Tibial nerve (tissue), 4 donors: ENCODE measurements around the gene ABR. TPM values are rescaled to one million over a fixed set of nuclear protein-coding genes. Genes with fewer than 3 reads are reported as not detected.

Experiments used
- DNase-seq, 2 donors: peaks; one replicate each; pipeline ENCODE4 v3.0.0-alpha.2; 2019; ENCODE audit warnings: low spot score in 2 of 2
- H3K27ac ChIP-seq, 4 donors: fragments of 200-600 bp; sonication (generic) in 3 of 4; one replicate each; pipeline ENCODE4 v1.5.1; 2017 to 2019; ENCODE audit warnings: mild to moderate bottlenecking in 1 of 4
- H3K27me3 ChIP-seq, 2 donors: fragments of 200-600 bp; sonication (generic) in 1 of 2; one replicate each; pipeline versions ENCODE4 v1.5.1 to v1.6.0; 2017 to 2019
- H3K36me3 ChIP-seq, 3 donors: fragments of 200-600 bp; sonication (generic); one replicate each; pipeline ENCODE4 v1.5.1; 2018 to 2019
- H3K4me1 ChIP-seq, 4 donors: fragments of 200-600 bp; sonication (generic) in 3 of 4; one replicate each; pipeline ENCODE4 v1.5.1; 2017 to 2019
- H3K4me3 ChIP-seq, 4 donors: fragments of 200-600 bp; sonication (generic) in 3 of 4; one replicate each; pipeline ENCODE4 v1.5.1; 2017 to 2019; ENCODE audit warnings: mild to moderate bottlenecking in 1 of 4, moderate library complexity in 1 of 4
- H3K9me3 ChIP-seq, 4 donors: fragments of 200-600 bp; sonication (generic) in 3 of 4; one replicate each; pipeline ENCODE4 v1.5.1; 2017 to 2019
- CTCF ChIP-seq, 5 experiments: fragments of 200-600 bp in 3 of 5; fragments of 450-650 bp in 2 of 5; sonication (generic) in 3 of 5; IDR thresholded peaks; one replicate each; pipeline ENCODE4 v1.5.1; 2016 to 2019; ENCODE audit warnings: antibody characterized with exemption in 5 of 5, mild to moderate bottlenecking in 3 of 5, moderate library complexity in 2 of 5
- EP300 ChIP-seq, 2 donors: sonication (generic); formaldehyde crosslinking; IDR thresholded peaks; one replicate each; pipeline ENCODE4 v1.6.1; 2017; ENCODE audit warnings: antibody characterized with exemption in 2 of 2, mild to moderate bottlenecking in 1 of 2
- POLR2A ChIP-seq, 2 donors: fragments of 450-650 bp; IDR thresholded peaks; one replicate each; pipeline ENCODE4 v1.6.1; 2017; ENCODE audit warnings: antibody characterized with exemption in 2 of 2, mild to moderate bottlenecking in 2 of 2, moderate library complexity in 2 of 2
- WGBS, 2 donors: methylation state at CpG; one replicate each; pipeline ENCODE4 v1.1.5; 2018; 5-methylcytosine and 5-hydroxymethylcytosine counted together
- total RNA-seq, 4 donors: library from RNA; depleted of rRNA; stranded (reverse); fragments of >200 nt; gene quantifications; one replicate each; pipeline ENCODE4 v1.1.0, GENCODE V29; 2016

ABR gene
- total RNA-seq, 4 donors from 2014 or later, result 88.8 to 193 (median 133) TPM

- Histone ChIP-seq H3K36me3 (peaks cover 0 to 5% (median 0%) of the 10 kb centered on the region in 3 donors), H3K9me3 (no peaks in the 10 kb centered on the region), H3K27me3 (no peaks in the 10 kb centered on the region), H3K4me3 (no peak overlapping the region), H3K27ac (peak overlapping the region in 3 of 4 donors; percentile 90 to 93 (median 92)), H3K4me1 (peaks cover 0 to 65% (median 50%) of the 10 kb centered on the region in 4 donors)
- no peak for TF ChIP-seq EP300 (IDR thresholded peaks at IDR 0.05)
- no peak for TF ChIP-seq CTCF (IDR thresholded peaks at IDR 0.05)
- TF ChIP-seq POLR2A (IDR thresholded peaks at IDR 0.05), result no peak
- WGBS, 2 donors, result 69 to 86% methylated on average over 21 to 22 of the region's 22 CpGs
- DNase-seq, result no peak
These were observed 68.0 kb downstream of the ABR start for GRCh38 chr17:1111599-1112443.

- H3K27ac ChIP-seq, result peak overlapping the region; percentile 5 to 93 (median 91)
- peaks cover 0 to 71% (median 50%) of the 10 kb centered on the region in 4 donors for H3K4me1 ChIP-seq
- WGBS, 2 donors, result 19 to 40% methylated on average over 15 to 19 of the region's 19 CpGs
- peak in 1 of 2 donors; percentile 28 for DNase-seq
- no peaks in the 10 kb centered on the region for H3K27me3 ChIP-seq
- no peaks in the 10 kb centered on the region for H3K9me3 ChIP-seq
- no peak overlapping the region for H3K4me3 ChIP-seq
- TF ChIP-seq CTCF (IDR thresholded peaks at IDR 0.05), result no peak
- TF ChIP-seq POLR2A (IDR thresholded peaks at IDR 0.05), result no peak
- TF ChIP-seq EP300 (IDR thresholded peaks at IDR 0.05), result peak in 1 of 2 donors; percentile 39
- H3K36me3 ChIP-seq, result peaks cover 0 to 6% (median 0%) of the 10 kb centered on the region in 3 donors
These were observed 68.8 kb downstream of the ABR start for GRCh38 chr17:1110862-1111598.

- Histone ChIP-seq H3K4me3 (no peak overlapping the region), H3K27me3 (no peaks in the 10 kb centered on the region), H3K4me1 (peaks cover 0 to 67% (median 46%) of the 10 kb centered on the region in 4 donors), H3K27ac (peak overlapping the region; percentile 5 to 93 (median 91)), H3K9me3 (no peaks in the 10 kb centered on the region), H3K36me3 (peaks cover 0 to 6% (median 0%) of the 10 kb centered on the region in 3 donors)
- 41 to 45% methylated on average over 2 to 3 of the region's 3 CpGs for WGBS, 2 donors
- DNase-seq, result no peak
- TF ChIP-seq EP300 (IDR thresholded peaks at IDR 0.05), result no peak
- no peak for TF ChIP-seq POLR2A (IDR thresholded peaks at IDR 0.05)
- no peak for TF ChIP-seq CTCF (IDR thresholded peaks at IDR 0.05)
These were observed 69.3 kb downstream of the ABR start for GRCh38 chr17:1110541-1110861.

- peak overlapping the region; percentile 68 to 93 (median 91) for H3K27ac ChIP-seq
- H3K27me3 ChIP-seq, result no peaks in the 10 kb centered on the region
- no peaks in the 10 kb centered on the region for H3K9me3 ChIP-seq
- peaks cover 0 to 61% (median 40%) of the 10 kb centered on the region in 4 donors for H3K4me1 ChIP-seq
- H3K36me3 ChIP-seq, result peaks cover 0 to 6% (median 0%) of the 10 kb centered on the region in 3 donors
- no peak for DNase-seq
- peak overlapping the region; percentile 69 to 92 (median 80) for H3K4me3 ChIP-seq
- WGBS, 2 donors, result 26 to 46% methylated on average over 10 to 21 of the region's 34 CpGs
- no peak for TF ChIP-seq CTCF (IDR thresholded peaks at IDR 0.05)
- TF ChIP-seq EP300 (IDR thresholded peaks at IDR 0.05), result no peak
- no peak for TF ChIP-seq POLR2A (IDR thresholded peaks at IDR 0.05)
These were observed 69.9 kb downstream of the ABR start for GRCh38 chr17:1109606-1110540.
